Measurements from ENCODE around the gene NEAT1. TPM values are rescaled to one million over a fixed set of nuclear protein-coding genes. Genes with fewer than 3 reads are reported as not detected.

The NEAT1 gene
- total and polyA plus RNA-seq, 9 of the 15 experiments (the other 6 are each of a cell fraction or from before 2014, with no cell fraction given): 20.1 to 389 (median 62.8) TPM

DNA sequence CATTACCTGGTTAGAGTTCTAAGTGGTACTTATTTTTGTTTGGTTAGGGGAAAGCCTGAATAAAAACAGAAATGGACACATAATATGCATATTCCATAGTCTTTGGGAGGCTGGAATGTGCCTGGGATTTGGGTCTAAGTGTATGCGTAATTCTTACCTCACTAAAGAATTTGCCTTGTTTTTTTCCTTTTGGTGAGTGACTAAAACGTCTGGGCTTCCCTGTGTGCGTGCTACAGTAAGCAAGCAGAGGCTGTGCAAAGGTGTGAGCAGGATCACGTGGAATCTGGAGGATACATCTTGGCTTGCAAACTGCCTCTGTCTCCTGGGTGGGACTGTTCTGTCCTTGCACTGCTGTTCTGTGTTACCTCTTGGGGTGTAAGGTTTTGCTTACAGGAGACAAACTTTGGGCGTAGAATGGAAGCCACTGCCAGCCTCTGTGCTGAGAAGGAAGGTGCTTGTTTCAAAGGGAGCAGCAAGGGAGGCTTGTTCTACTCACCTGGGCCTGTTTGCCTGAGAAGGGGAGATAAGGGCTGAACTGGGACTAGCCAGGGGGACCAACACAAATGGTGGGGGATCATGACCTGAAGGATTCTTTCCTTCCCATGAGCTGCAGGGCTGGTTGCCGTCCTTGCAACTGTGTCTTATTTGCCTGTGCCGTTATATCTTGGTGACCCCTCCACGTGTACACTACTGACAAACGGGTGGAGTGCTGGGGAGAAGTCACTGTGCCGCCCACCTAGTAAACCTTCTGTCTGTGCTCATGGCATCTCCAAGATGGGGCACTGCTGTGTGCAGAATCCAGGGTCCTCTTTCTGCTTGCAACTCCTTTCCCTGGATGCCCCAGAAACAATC, 4.5 kb downstream of the NEAT1 start (continued):
- TF ChIP-seq, protein P1, sequence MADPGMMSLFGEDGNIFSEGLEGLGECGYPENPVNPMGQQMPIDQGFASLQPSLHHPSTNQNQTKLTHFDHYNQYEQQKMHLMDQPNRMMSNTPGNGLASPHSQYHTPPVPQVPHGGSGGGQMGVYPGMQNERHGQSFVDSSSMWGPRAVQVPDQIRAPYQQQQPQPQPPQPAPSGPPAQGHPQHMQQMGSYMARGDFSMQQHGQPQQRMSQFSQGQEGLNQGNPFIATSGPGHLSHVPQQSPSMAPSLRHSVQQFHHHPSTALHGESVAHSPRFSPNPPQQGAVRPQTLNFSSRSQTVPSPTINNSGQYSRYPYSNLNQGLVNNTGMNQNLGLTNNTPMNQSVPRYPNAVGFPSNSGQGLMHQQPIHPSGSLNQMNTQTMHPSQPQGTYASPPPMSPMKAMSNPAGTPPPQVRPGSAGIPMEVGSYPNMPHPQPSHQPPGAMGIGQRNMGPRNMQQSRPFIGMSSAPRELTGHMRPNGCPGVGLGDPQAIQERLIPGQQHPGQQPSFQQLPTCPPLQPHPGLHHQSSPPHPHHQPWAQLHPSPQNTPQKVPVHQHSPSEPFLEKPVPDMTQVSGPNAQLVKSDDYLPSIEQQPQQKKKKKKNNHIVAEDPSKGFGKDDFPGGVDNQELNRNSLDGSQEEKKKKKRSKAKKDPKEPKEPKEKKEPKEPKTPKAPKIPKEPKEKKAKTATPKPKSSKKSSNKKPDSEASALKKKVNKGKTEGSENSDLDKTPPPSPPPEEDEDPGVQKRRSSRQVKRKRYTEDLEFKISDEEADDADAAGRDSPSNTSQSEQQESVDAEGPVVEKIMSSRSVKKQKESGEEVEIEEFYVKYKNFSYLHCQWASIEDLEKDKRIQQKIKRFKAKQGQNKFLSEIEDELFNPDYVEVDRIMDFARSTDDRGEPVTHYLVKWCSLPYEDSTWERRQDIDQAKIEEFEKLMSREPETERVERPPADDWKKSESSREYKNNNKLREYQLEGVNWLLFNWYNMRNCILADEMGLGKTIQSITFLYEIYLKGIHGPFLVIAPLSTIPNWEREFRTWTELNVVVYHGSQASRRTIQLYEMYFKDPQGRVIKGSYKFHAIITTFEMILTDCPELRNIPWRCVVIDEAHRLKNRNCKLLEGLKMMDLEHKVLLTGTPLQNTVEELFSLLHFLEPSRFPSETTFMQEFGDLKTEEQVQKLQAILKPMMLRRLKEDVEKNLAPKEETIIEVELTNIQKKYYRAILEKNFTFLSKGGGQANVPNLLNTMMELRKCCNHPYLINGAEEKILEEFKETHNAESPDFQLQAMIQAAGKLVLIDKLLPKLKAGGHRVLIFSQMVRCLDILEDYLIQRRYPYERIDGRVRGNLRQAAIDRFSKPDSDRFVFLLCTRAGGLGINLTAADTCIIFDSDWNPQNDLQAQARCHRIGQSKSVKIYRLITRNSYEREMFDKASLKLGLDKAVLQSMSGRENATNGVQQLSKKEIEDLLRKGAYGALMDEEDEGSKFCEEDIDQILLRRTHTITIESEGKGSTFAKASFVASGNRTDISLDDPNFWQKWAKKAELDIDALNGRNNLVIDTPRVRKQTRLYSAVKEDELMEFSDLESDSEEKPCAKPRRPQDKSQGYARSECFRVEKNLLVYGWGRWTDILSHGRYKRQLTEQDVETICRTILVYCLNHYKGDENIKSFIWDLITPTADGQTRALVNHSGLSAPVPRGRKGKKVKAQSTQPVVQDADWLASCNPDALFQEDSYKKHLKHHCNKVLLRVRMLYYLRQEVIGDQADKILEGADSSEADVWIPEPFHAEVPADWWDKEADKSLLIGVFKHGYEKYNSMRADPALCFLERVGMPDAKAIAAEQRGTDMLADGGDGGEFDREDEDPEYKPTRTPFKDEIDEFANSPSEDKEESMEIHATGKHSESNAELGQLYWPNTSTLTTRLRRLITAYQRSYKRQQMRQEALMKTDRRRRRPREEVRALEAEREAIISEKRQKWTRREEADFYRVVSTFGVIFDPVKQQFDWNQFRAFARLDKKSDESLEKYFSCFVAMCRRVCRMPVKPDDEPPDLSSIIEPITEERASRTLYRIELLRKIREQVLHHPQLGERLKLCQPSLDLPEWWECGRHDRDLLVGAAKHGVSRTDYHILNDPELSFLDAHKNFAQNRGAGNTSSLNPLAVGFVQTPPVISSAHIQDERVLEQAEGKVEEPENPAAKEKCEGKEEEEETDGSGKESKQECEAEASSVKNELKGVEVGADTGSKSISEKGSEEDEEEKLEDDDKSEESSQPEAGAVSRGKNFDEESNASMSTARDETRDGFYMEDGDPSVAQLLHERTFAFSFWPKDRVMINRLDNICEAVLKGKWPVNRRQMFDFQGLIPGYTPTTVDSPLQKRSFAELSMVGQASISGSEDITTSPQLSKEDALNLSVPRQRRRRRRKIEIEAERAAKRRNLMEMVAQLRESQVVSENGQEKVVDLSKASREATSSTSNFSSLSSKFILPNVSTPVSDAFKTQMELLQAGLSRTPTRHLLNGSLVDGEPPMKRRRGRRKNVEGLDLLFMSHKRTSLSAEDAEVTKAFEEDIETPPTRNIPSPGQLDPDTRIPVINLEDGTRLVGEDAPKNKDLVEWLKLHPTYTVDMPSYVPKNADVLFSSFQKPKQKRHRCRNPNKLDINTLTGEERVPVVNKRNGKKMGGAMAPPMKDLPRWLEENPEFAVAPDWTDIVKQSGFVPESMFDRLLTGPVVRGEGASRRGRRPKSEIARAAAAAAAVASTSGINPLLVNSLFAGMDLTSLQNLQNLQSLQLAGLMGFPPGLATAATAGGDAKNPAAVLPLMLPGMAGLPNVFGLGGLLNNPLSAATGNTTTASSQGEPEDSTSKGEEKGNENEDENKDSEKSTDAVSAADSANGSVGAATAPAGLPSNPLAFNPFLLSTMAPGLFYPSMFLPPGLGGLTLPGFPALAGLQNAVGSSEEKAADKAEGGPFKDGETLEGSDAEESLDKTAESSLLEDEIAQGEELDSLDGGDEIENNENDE (IDR thresholded peaks at IDR 0.05; ENCODE audit: low read depth, low read length): peak; percentile 83
- TF ChIP-seq ZSCAN32 (CRISPR knock-in tag; IDR thresholded peaks at IDR 0.05): peak; percentile 62
- TF ChIP-seq HNRNPL (IDR thresholded peaks at IDR 0.05; ENCODE audit: low read depth, low read length): peak; percentile 49
- peak; percentile 22 for TF ChIP-seq CREM (IDR thresholded peaks at IDR 0.05; ENCODE audit: low read depth)
- TF ChIP-seq DPF2 (IDR thresholded peaks at IDR 0.05): peak; percentile 15; the same call in 1 of the 2 replicates
- TF ChIP-seq FOXO4 (CRISPR knock-in tag; IDR thresholded peaks at IDR 0.05): peak; percentile 84
- peak; percentile 83 for TF ChIP-seq SMAD3 (CRISPR knock-in tag; conservative IDR thresholded peaks at IDR 0.05)
- peak; percentile 94 for TF ChIP-seq RBM22 (IDR thresholded peaks at IDR 0.05; ENCODE audit: low read depth, low read length, poor library complexity, severe bottlenecking)
- peak; percentile 99 for TF ChIP-seq KDM5B (IDR thresholded peaks at IDR 0.05; ENCODE audit: insufficient replicate concordance, low read depth, low read length)
- no peak for TF ChIP-seq CSDE1 (IDR thresholded peaks at IDR 0.05)
- TF ChIP-seq BRF1 (IDR thresholded peaks at IDR 0.05; ENCODE audit: borderline replicate concordance, extremely low read depth, insufficient read length): no peak
- 0 out of 2 replicates have a peak, but pooled peaks have one; percentile 21 for TF ChIP-seq ZNF75A (CRISPR knock-in tag; IDR thresholded peaks at IDR 0.05)
- TF ChIP-seq PHTF2 (CRISPR knock-in tag; IDR thresholded peaks at IDR 0.05): 0 out of 2 replicates have a peak, but pooled peaks have one; percentile 21
- peak; percentile 94 for TF ChIP-seq POLR2A (conservative IDR thresholded peaks at IDR 0.05)
- TF ChIP-seq ZNF551 (CRISPR knock-in tag; IDR thresholded peaks at IDR 0.05): peak; percentile 92
- TF ChIP-seq THRAP3 (IDR thresholded peaks at IDR 0.05; ENCODE audit: borderline replicate concordance): peak; percentile 95

Data from K562 (cell line).